Forelimb muscle (tissue), 1 donor: Measurements from ENCODE around the gene SKIL. TPM values are rescaled to one million over a fixed set of nuclear protein-coding genes. Genes with fewer than 3 reads are reported as not detected.

Experiments used
- DNase-seq: peaks from one replicate; pipeline ENCODE4 v3.0.0-alpha.2; 2013; ENCODE audit warnings: low read depth
- polyA plus RNA-seq: library from polyadenylated mRNA; unstranded; fragments of 120-200 nt; gene quantifications from one replicate; pipeline ENCODE4 v1.2.1, GENCODE V29; 2013; ENCODE audit not compliant: insufficient read length

SKIL gene
- polyA plus RNA-seq, 1 donor = 28.2 TPM

DNA sequence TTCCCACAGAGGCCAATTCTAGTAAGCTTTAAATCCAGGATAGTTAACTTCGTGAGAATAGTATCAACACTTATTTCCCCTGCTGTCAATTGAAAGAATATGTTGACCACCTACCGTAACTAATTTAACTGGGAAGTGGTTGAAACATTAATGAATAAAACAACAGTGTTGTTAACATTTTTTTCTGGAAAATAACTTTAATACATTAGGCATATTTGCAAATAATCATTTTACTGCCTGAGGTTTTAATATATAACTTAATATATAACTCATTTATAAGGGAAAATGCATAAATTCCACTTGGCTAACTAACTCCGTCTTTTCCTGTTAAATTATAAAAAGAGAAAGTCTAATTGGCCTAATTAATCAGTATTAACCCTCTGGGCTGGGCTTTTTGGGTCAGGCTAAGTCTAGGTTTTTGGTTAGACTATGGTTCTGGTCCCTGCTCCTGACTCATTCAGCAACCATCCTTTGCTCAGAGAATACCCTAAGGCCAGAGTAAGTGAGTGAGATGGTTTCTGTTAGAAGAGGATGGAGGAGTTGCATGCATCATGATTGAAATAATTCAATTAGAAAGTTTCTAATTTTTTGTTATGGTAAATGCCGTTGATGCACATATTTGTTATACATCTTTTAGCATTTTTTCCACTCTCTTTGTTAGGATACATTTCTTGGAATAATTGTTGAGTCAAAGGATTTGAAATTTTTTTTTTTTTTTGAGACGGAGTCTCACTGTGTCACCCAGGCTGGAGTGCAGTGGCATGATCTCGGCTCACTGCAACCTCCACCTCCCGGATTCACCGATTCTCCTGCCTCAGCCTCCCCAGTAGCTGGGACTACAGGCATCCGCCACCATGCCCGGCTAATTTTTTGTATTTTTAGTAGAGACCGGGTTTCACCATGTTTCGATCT, 10.8 kb upstream of the SKIL start:
- no peak for DNase-seq

DNA sequence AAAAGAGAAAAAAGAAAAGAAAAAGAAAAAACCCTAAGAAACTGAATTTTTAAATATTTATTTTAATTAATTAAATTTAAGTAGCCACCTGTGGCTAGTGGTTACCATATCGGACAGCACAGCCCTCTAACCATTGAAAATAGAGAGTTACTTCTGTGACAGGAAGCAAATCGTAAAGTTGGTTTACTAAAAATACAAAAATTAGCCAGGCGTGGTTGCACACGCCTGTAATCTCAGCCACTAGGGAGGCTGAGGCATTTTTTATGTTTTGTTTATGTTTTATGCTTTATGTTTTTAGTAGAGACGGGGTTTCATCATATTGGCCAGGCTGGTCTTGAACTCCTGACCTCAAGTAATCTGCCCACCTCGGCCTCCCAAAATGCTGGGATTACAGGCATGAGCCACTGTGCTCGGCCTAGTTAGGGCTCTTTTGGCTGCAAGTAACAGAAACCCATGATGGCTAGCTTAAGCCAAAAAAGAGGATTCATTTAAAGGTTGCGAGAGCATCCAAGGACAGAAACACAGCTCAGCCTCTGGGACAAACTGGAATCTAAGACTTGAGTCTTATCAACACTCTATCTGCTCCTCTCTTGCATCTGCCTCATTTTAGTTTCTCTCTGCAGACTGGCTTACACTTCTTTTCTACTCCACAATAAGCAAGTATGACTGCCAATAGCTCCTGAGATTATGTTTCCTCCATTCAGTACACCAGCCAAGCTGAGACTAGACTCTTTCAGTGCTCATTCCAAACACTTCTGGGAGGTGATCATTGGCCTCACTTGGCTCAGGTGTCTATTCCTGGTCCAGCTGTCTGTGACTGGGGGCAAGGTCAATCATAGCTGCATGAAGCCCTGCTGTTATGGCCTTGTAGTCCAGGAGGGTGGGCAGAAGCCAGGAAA, 6.8 kb upstream of the SKIL start:
- DNase-seq = no peak

DNA sequence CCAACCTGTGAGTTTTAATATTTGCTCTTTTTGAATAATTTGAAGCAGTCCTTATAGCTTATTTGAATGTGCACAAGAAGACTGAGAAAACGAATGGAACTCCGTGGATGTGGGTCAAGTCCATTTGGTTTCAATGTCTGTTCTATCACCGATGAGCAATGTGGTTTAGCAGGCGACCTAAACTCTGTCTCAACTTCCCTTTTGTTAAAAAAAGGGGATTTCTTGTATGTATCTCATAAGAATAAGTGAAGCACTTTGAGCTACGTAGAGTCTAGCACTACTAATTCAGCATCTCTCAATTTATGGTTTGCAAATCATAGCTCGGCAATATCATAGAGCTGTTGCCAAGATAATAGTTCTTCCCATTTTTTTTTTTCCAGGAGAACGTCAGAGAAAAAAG, 4.6 kb upstream of the SKIL start:
- no peak for DNase-seq

DNA sequence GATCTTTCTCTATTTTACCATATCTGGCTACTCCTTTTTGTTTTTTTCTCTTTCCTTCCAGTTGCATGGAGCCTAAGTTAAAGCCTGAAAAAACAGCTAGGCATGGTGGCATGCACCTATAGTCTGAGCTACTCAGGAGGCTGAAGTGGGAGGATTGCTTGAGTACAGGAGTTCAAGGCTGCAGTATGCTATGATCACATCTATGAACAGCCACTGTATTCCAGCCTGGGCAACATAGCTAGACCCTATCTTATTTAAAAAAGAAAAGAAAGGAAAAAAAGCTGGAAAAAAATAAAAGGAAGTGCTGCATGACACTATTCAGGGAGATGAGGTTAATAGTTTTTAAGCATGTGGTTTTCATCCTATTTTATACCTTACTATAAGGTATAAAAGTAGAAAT, 4.0 kb upstream of the SKIL start:
- DNase-seq = no peak

DNA sequence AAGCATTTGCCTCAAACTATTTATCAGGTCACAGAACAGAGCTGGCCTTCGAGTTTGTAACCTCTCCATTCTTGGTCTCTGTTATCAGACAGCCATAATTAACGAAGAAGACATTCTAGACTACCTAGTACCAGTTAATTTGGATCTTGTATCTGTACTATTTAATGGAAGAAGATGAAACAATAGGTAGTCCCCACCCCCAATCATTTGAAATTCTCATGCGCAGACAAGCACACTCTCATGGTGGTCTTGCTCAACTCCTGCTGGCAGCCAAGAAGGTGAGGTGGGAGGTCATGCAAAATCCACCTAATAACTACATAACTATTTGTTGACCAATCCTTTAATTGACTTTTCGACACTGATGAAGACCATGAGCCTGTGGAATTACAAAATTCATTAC, 2.8 kb upstream of the SKIL start:
- DNase-seq = no peak

DNA sequence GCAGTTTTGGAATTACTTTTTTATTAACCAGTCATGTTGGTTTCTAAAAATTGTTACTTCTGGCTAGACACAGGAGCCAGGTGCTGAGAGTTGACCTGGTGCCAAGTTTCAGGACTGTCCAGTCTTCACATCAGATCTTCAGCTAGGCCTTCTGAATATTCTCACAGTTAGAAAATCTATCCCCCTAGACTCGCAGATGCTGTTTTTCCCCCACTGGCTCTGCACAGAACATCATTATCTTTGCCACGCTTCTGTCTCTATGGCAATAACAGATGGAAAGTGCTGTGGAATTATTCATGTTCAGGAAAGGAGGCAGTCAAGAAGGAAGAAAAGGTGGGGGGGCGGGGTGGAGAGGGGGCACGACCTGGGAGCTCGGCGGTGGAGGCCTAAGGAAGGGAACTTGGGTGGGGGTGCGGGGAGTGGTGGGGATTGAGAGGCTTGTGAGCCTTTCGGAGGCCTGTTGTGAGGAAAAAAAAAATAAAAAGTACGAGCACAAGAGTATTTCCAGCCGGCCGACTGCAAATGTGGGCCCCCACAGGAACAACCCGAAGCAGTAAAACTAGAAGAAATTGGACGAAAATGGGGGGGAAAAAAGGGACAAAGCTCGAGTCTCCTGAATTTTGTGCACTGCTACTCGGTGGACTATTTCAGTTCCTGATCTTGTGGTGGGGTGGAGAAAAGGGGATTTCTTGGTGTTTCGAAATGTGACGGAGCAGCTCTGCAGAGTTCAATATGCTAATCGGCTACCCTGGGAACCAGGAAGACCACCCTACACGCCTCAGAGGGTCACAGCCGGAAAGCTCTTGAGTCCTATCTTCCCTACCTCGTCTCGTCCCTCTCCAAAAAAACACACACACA, 1.5 kb upstream of the SKIL start:
- DNase-seq = peak; percentile 46

DNA sequence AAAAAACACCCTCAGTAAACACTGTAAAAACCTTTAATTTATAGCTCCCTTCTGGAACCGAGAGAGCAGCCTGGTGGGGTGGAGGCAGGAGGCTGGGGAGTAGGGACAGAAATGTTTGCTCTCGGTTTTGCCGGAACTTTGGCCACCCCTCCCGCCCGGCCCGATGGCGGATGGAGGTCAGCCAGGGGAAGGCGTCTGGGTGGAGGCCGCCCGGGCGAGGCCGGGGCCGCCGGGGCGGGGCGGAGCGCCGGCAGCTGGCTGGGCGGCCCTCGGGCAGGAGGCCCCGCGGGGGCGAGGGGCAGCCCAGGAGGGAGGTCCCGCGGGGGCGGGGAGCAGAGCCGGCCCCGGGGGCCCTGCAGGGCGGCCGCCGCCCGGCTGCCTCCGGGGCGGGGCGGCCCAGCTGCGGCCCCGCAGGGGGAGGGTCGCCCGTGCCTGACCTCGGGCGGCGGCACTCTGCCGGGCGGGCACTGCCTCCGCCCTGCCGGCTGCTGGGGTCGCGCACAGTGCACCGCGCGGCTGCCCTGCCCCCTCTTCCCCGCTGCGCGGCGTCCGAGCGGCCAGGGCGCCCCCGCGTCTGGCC, 829 bp upstream of the SKIL start:
- DNase-seq = peak; percentile 43

DNA sequence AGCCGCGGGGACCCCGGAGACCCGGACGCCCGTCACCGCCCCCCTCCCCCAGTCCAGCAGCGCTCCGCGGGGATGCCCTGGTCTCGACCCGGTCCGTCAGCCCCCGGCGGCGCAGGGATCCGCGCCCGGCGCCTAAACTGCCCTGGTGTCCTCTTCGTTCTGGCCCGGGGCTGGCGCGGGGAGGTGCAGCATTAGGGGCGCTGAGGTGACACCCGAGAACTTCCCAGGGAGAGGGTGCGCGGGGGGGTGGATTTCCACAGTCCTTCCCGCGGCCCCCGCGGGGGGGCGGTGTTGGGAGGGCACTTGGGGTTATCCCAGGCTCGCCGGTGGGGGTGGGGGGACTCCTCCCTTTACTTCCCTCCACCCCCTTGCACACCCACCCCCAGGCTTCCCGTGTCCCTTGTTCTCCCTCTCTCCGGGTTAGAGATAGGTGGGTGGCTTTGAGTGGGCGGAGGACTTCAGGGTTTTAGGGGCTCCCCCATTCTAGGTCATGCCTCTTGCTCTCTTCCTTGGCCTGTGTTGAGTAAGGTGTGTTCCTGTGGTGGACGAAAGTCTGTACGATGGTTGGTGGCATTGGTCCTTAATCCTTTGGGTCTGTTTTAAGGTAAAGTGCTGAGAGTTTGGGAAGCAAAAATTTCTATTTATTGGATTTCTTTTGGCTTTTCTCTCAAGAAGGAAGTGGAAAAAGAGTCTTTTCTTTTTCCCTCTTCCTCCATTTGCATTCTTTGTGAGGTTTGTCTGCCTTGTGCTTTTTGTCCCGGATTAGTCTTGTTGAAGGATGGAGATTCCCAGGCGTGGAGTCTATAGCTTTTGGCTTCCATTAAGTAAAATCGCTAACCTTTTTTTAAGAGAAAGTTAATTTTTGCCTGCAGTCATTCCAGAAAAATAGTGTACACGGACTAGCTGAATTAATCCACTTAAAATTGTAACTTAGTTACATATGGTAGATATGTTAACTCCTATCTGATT, 811 bp downstream of the SKIL start:
- DNase-seq = no peak

DNA sequence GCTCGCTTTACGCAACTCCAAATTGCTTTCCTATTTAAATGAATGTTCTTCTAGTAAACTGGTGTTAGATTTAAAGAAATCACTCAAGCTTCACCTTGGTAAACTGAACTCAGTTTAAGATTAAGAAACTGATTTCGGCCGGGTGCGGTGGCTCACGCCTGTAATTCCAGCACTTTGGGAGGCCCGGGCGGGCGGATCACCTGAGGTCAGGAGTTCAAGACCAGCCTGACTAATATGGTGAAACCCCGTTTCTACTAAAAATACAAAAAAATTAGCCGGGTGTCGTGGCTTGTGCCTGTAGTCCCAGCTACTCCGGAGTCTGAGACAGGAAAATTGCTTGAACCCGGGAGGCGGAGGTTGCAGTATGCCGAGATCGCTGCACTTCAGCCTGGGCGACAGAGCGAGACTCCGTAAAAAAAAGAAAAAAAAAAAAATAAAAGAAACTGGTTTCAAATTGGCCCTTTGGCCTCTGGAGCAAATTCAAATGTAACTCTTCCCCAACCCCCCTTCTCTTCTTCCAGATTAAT, 1.7 kb downstream of the SKIL start:
- DNase-seq = no peak

DNA sequence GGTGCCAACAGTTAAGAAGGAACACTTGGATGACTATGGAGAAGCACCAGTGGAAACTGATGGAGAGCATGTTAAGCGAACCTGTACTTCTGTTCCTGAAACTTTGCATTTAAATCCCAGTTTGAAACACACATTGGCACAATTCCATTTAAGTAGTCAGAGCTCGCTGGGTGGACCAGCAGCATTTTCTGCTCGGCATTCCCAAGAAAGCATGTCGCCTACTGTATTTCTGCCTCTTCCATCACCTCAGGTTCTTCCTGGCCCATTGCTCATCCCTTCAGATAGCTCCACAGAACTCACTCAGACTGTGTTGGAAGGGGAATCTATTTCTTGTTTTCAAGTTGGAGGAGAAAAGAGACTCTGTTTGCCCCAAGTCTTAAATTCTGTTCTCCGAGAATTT, 3.0 kb downstream of the SKIL start:
- no peak for DNase-seq

DNA sequence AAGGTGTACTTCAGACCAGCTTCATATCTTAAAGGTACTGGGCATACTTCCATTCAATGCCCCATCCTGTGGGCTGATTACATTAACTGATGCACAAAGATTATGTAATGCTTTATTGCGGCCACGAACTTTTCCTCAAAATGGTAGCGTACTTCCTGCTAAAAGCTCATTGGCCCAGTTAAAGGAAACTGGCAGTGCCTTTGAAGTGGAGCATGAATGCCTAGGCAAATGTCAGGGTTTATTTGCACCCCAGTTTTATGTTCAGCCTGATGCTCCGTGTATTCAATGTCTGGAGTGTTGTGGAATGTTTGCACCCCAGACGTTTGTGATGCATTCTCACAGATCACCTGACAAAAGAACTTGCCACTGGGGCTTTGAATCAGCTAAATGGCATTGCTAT, 3.4 kb downstream of the SKIL start:
- no peak for DNase-seq

DNA sequence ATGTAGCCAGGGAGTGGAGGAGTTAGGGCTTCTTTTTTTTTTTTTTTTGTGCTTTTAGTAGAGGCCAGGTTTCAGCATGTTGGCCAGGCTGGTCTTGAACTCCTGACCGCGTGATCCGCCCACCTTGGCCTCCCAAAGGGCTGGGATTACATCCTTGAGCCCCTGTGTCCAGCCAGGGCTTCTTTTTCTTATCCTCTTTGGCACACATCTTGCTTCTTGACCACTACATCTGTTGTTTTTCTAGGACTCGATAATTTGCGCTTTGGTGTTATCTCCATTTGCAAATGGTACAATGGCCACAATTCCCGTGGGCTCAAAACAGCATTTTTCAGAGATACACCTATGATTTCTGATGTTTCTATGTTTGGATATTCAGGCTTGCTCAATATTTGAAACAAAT, 4.2 kb downstream of the SKIL start:
- no peak for DNase-seq

DNA sequence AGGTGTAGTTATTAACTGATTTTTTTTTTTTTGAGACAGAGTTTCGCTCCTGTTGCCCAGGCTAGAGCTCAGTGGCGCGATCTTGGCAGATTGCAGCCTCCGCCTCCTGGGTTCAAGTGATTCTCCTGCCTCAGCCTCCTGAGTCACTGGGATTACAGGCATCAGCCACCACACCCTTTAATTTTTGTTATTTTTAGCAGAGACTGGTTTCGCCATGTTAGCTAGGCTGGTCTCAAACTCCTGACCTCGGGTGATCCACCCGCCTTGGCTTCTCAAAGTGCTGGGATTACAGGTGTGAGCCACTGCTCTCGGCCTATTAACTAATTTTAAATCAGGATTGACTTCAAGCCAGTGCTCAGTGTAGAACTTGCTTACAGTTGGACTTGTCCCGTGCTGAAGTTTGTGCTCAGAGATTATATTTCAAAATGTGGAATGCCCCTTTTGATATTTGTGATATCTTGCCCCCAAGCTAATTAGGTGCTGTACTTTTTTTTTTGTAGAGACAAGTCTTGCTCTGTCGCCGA, 6.0 kb downstream of the SKIL start:
- no peak for DNase-seq

DNA sequence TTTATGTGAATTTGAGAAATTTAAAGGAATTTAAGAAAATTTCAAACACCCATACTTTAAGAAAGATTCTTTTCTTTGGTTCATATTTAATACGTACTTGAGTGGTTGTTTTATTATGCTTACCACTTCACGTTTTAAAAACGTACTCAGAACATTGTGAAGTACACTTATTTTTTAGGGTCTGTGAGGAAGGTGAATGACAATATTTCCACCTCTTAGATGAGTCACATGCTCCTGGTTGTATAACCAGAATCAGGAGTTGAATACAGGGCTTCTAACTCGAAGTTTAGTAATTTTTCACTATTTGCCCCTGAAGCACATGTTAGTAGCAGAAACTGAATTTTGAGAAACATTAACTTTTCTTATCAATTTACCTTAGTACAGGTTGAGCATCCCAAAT, 7.5 kb downstream of the SKIL start:
- no peak for DNase-seq

DNA sequence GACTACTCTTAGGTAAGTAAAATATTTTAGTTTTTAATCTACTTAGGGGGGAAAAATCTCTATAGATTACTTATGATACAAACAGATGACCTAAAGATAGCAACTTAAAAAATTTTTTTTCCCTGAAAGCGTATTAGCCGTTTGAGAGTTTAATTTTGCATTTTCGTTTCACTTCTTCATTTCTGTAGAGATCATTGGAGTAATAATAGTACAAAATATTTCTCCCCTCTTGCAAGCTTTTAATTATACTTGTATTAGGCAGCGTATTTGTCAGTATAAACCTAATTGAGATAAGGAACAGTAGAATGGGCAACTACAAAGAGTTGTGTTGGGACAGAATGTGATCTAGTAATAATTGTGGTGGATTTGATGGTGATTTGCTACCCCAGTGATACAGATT, 10.3 kb downstream of the SKIL start:
- no peak for DNase-seq

DNA sequence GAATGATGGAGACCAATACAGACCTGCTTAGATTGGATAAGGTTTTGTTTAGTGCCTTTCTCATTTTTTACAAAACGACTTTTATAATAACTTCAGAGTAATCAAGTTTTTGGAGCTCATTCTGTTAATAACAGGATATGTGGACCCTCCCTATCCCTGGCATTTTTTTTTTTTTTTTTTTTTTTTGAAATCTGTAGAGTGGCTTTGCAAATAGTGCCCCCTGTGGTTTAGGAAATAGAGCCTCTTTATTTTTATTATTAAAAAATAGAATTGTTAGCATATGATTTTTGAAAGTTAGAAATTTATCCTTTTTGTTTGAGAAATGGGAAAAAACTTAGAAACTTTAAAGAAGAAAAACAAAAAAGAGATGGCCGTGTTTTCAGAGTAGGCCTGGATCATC, 11.4 kb downstream of the SKIL start:
- no peak for DNase-seq

DNA sequence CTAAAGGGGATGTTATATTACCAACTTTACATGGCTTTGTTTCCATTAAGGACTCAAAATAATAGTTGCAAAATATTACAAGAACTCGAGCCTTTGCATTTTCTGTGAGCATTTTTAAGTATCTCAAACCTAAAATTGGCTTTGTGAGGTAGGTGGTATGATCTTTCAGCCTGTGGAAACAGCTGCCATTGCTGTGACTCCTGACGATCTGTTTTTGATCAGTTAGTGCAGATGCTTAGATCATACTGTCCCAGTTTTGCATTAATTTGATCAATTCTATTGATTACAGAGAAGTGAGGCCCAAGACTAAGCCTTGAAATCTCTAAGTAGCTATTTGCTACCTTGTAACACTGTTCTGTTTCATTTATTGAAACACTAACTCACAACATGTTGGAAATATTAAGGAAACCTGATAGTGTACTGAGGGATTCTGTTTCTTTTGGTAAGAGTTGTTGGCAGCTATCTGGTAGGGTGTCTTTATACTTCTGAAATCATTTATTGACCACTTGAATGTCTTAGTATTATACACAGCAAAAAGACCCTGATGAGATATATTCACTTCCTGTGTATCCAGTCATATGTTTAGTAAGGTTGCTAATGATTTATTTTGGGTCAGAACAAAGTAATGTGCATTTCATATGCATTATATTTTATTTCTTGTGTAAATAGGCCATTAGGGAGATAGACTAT, 14.8 kb downstream of the SKIL start:
- DNase-seq = no peak

DNA sequence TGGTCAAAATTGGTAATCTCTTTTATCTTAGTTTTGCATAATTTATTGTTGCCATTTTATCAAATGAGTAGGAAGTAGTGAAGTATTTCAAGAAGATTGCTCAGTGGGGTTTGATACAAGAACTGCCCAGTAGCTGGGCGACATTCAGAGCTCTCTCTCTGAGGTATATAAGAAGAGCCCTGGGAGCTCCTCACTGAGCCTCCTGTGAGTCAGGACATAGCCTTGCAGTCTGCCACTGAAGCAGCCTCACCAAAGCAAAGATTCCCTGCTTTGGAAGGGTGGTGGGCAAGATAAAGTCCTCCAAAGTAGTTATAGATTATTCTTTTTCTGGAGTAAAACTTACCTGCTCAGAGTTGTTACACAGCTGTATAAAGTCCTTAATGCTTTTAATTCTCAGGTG, 26.1 kb downstream of the SKIL start:
- DNase-seq = no peak

DNA sequence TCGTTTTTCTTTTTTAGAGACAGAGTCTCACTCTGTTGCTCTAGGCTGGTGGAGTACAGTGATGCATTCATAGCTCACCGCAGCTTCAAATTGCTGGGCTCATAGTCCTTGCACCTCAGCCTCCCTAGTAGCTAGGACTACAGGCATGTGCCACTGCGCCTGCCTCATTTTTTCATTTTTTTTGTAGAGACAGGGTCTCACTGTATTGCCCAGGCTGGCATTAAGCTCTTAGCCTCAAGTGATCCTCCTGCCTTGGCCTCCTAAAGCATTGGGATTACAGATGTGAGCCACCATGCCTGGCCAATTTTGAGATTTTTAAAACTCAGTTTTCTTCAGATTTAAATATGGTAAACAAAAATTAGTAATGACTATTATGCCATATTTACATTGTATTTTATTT, 29.0 kb downstream of the SKIL start:
- no peak for DNase-seq
